Erythroblast (primary cell): ENCODE results near the gene RADIL.

Experiments
- GATA1 ChIP-seq: IDR thresholded peaks from 2 replicates; pipeline ENCODE4 v1.6.1; 2011; ENCODE audit warnings: low read depth, mild to moderate bottlenecking, control low read depth, low read length, moderate library complexity
- POLR2A ChIP-seq: IDR thresholded peaks from 2 replicates; pipeline ENCODE4 v1.6.1; 2011; ENCODE audit warnings: mild to moderate bottlenecking, low read length

DNA sequence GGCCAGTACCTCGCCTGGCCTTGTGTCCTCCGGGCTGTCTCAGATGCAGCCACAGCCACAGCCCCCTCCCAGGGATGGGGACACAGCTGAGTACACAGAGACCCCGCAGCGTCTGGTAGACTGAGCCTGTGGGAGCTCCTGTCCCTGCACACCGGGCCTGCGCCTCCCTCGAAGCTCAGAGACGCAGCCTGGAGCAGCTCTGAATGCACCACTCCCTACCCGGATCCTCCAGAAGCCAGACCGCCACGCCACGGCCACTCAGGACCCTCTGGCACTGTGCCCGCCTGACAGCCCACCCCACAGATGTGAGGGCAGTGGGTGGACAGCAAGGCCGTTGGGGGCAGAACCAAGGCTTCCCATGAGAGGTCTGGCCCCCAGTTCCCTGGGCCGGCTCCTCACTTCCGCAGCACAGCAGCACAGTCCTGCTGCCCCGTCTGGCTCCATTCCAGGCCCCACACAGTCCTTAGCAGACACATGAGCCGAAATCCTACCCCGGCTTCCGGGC lies 62.5 kb downstream of the RADIL start:
- TF ChIP-seq POLR2A = no peak
- no peak for TF ChIP-seq GATA1
